Fibroblast of mammary gland (primary cell): Measurements from ENCODE around the gene SH3BP4.

Source experiments
- DNase-seq: peaks from one replicate; pipeline ENCODE4 v3.0.0-alpha.2; 2010; ENCODE audit warnings: low read depth
- H3K4me3 ChIP-seq: 2 replicates; pipeline ENCODE4 v1.5.1; 2011; ENCODE audit warnings: low read depth, mild to moderate bottlenecking, low read length, moderate library complexity; ENCODE audit not compliant: control insufficient read depth
- TF ChIP-seq, protein P1 (sequence below): conservative IDR thresholded peaks from 2 replicates; pipeline ENCODE4 v1.5.1; 2011; ENCODE audit warnings: low read depth, low read length, inconsistent platforms; ENCODE audit not compliant: control insufficient read depth, insufficient read depth

The SH3BP4 gene

GRCh38 chr2:234951664-234952269 lies at the start of gene SH3BP4:
SH3BP4 (plus strand) TSS chr2:234952017; CDS start chr2:235035003, 82,986 bp downstream.
- peak; percentile 53 for DNase-seq
- TF ChIP-seq, protein P1, sequence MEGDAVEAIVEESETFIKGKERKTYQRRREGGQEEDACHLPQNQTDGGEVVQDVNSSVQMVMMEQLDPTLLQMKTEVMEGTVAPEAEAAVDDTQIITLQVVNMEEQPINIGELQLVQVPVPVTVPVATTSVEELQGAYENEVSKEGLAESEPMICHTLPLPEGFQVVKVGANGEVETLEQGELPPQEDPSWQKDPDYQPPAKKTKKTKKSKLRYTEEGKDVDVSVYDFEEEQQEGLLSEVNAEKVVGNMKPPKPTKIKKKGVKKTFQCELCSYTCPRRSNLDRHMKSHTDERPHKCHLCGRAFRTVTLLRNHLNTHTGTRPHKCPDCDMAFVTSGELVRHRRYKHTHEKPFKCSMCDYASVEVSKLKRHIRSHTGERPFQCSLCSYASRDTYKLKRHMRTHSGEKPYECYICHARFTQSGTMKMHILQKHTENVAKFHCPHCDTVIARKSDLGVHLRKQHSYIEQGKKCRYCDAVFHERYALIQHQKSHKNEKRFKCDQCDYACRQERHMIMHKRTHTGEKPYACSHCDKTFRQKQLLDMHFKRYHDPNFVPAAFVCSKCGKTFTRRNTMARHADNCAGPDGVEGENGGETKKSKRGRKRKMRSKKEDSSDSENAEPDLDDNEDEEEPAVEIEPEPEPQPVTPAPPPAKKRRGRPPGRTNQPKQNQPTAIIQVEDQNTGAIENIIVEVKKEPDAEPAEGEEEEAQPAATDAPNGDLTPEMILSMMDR = no peak
- H3K4me3 ChIP-seq = peak within 1 kb of the TSS; percentile 76

DNA sequence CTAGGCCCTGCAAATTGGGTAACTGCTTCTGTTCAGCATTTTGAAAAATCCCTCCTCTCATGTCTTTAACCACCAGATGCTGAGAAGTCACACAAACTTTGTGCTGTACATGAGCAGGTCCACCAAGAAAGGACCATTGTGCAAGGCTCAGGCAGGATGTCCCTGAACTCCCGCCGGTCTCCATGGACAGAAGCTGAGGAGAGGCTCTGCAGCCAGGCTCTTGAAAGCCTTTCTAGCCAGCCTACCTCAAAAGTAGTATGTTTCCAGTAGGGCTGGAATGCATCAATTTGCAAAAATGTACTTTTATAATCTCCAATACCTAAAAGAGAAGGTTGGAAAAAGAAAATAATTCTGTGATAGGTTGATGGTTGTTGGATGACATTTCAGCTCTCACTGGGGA lies 47.0 kb upstream of the SH3BP4 start:
- H3K4me3 ChIP-seq = no peak overlapping the region
- DNase-seq = no peak
- TF ChIP-seq, protein P1 = no peak

DNA sequence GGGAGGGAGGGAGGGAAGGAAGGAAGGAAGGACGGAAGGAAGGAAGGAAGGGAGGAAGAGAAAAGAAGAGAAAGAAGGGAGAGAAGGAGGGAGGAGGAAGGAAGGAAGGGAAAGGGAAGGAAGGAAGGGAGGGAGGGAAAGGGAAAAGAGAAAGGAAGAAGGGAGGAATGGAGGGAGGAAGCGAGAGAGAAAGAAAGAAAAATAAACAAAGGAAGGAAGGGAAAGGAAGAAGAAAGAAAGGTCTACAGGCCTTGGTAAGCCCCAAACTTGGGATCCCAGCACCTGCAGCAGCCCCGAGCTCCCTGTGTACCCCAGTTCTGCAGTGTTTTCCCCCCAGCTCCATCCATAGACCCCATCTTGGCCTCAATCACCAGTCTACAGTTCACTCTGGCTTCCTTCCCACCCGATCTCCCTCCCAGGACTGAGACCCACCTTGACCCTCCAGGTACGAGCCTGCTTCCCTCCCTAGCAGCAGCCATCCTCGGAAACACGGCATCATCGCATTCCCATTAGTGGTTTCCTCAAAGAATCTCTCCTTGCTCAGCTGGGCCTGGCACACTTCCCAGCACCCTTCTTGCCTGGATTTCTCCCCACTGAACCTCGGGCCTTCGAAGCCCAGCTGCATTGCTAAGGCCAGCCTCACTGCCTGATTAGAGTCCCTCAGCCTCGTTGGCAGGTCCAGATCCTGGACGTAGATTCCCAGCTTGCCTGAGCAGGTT lies 46.1 kb upstream of the SH3BP4 start:
- no peak for DNase-seq
- TF ChIP-seq, protein P1 = no peak

GRCh38 chr2:234910186-234910679 lies 41.6 kb upstream of the SH3BP4 start:
- TF ChIP-seq, protein P1 = no peak
- DNase-seq = no peak
- H3K4me3 ChIP-seq = no peak overlapping the region

More for the DNA sequence above, 46.1 kb upstream of the SH3BP4 start:
- no peak overlapping the region for H3K4me3 ChIP-seq

GRCh38 chr2:234911271-234911670 lies 40.5 kb upstream of the SH3BP4 start:
- TF ChIP-seq, protein P1 = no peak
- DNase-seq = peak; percentile 78
- no peak overlapping the region for H3K4me3 ChIP-seq

GRCh38 chr2:234912437-234912836 lies 39.4 kb upstream of the SH3BP4 start:
- TF ChIP-seq, protein P1 = no peak
- no peak overlapping the region for H3K4me3 ChIP-seq
- DNase-seq = no peak
